Fibroblast of villous mesenchyme (primary cell): Measurements from ENCODE around the gene RNU1-4. TPM values are rescaled to one million over a fixed set of nuclear protein-coding genes. Genes with fewer than 3 reads are reported as not detected.
"Not testable (repeated sequence)": the region's sequence is repeated elsewhere in the genome, so short reads cannot be mapped to it uniquely, and the experiment has no call there.

Experiments used
- DNase-seq: peaks from one replicate; pipeline ENCODE4 v3.0.0-alpha.2; 2010; ENCODE audit warnings: low read depth
- H3K4me3 ChIP-seq: 2 replicates; pipeline ENCODE4 v1.5.1; 2011; ENCODE audit warnings: low read depth, mild to moderate bottlenecking, low read length
- total RNA-seq: library from RNA; depleted of rRNA; stranded (reverse); fragments of >200 nt; gene quantifications from 2 replicates; pipeline ENCODE4 v1.2.3, GENCODE V29; 2012

The RNU1-4 gene
- total RNA-seq, 1 donor: not detected

DNA sequence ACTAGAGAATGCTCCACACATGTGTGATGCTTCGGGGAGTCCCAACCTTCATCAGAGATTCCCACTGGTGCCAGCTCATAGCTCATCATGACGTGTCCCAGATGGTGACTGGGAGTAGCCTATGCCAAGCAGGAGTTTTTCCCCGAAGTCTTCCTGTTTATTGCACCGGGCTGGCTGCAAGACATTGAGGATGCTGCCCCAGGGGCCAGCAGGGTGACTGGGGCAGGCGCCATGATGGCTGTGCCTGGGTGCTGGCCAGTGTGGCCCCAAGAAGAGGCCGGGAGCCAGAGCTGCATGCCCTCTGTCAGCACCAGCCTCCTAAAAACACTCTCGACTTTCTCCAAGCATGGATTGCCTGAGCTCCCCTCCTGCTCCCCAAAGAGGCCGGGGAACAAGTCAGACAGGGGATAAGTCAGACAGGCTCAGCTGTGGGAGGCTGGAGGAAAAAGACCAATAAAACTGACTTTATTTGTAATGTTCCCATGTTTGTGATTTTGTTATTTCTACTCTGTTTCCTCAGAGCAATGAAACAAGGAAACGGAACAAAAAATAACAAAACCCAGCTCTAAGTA, 24.0 kb downstream of the RNU1-4 start:
- not testable (repeated sequence) for H3K4me3 ChIP-seq, DNase-seq

DNA sequence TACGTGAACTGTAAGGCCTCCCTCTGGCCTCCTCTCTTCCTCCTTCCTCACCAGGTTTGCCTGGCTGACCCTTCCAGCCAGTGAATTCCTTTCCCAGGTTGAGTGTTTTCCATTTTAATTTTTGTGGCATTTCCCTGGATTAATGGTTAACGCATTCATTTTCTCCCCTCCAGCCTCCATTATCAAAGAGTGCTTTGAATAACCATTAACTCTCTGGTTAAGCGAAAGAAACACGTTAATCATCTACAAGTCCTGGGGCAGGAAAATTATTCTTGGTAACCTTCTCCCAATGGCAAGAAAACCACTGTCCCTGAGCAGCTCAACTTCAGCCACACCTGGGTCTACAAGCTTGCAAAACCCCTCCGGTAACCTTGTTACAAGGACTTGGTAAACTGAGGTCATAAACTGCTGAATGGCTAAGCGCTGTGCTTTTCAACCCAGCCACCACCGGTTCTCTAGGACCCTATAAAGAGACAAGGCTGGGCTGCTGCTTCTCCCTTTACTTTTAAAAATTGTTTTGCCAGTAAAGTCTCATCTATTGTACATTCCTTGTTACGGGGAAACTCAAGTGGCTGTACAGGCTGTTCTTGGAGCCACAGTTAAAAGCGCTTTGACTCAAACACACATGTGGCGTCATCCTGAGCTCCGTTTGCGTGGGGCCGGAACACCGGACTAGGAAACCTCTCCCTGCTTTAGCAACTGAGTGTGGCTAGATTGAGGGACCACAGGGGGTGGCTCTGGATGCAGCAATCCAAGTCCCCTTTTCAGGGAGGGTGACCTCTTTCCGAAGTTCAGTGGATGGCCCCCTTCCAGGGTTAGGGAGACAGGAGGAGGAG, 24.7 kb downstream of the RNU1-4 start:
- not testable (repeated sequence) for H3K4me3 ChIP-seq, DNase-seq

DNA sequence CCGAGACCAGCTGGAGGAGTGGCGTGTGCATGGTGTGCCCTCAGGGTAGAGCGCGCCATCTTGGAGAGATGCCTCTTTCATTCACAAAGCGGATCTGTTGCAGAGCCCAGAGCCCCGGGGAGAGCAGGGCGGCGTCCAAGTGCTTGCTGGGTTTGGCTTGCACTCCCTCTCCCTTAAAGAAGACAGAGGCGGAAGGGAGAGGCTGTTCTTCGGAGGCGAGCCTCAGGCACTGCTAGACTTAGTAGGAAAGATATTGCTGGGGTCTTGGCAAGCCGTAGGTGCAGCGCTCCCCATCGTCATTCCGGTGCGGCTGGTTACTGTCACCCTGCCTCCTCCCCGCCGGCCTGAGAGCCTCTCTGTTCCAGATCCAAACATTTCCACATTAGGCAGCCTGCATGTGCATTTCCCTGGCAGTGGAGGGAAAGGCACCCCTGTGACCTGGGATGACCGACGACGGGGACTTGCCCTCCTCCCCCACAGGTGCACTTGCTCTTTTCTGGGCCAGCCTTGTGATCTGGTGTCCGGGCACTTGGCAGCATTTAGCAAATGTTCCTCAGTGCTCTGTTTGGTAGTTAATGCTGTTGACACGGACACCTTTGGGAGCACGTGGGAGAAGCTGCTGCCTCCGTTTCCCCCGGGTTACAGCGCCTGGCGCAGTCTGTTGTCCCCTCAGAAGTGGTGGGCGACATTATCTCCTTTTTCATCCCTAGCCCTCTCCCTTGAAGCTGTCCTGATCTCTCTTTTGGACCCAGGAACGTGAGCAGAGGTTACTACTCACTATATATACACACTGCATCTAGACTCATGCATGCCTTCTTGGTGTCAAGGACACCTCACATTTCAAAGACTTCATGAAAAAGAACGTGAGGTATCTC, 25.7 kb downstream of the RNU1-4 start:
- DNase-seq, H3K4me3 ChIP-seq: not testable (repeated sequence)

DNA sequence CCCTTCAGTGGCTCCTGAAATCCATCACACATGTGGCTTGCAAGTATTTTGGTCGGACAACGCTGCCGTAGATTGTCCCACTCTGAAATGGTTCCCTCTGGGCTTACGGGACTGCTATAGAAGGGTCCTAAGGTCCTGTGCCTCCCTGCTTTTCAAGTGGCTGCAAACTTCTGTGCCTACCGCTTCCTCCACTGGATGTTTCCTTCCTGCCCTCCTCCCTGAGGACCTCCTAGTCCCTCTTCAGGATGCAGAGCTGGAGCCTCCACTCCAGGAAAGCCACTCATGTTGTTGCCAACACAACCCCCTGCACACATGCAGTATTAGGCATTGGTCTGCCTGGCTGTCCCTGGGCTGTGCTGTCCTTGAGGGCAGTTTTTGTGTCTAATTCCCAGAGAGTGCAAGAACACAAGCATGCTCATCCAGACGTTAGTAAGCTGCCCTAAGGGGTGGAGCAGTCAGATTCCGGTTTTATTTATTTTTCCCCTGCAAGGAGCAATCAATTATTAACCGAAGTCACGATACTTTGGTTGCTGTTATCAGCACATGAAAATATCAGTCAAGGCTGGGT, 26.5 kb downstream of the RNU1-4 start:
- H3K4me3 ChIP-seq, DNase-seq: not testable (repeated sequence)

DNA sequence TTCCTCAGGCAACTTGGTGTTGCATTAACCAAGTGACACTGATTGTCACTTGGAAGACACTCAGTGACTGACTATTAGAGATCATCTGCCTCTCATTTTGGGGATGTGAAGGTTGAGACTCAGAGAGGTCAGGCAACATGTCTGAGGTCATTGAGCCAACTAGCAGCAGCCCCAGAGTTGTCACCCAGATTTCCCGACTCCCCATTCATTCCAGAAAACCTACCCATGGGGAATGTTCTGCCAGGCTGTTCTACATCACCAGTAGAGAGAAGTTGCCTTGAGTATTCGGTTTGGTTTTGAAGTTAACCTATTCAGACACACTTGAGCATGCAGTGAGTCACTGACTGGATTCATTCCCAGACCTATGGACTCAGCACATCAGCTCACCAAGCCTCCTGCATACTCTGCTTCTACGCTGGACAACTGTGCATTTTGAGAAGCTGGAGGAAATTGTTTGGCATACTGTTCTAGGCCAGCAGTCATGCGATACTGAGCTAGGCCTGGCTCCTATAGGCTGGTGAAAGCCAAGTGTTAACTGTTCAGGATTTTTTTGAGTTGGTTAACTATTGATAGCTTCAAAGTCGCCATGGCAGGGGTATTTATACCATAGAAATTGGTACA, 29.9 kb downstream of the RNU1-4 start:
- DNase-seq: peak; percentile 27
- not testable (repeated sequence) for H3K4me3 ChIP-seq

DNA sequence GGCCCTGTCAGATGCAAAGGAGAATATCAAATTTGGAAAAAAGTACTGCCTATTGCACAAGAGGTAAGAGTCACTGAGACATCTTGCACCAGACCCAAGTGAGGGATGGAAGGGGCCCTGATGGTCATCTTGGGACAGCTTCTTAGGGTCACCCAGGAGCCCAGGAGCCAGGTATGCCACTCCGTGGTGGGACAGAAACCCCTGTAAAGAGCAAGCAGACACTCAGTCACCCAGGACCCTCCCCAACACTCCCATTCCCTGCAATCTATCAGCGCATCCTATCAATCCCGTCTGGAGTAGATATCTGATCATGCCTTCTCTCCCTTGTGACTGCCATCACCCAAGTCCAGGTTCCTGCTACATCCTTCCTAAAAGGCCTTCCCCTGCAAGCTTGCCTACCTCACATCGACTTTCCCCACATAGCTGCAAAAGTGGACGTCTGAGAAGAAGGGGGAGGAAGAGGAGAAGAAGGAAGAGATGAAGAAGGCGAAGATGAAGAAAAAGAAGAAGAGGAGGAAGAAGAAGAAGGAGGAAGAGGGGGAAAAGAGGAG, 30.7 kb downstream of the RNU1-4 start:
- not testable (repeated sequence) for DNase-seq, H3K4me3 ChIP-seq

DNA sequence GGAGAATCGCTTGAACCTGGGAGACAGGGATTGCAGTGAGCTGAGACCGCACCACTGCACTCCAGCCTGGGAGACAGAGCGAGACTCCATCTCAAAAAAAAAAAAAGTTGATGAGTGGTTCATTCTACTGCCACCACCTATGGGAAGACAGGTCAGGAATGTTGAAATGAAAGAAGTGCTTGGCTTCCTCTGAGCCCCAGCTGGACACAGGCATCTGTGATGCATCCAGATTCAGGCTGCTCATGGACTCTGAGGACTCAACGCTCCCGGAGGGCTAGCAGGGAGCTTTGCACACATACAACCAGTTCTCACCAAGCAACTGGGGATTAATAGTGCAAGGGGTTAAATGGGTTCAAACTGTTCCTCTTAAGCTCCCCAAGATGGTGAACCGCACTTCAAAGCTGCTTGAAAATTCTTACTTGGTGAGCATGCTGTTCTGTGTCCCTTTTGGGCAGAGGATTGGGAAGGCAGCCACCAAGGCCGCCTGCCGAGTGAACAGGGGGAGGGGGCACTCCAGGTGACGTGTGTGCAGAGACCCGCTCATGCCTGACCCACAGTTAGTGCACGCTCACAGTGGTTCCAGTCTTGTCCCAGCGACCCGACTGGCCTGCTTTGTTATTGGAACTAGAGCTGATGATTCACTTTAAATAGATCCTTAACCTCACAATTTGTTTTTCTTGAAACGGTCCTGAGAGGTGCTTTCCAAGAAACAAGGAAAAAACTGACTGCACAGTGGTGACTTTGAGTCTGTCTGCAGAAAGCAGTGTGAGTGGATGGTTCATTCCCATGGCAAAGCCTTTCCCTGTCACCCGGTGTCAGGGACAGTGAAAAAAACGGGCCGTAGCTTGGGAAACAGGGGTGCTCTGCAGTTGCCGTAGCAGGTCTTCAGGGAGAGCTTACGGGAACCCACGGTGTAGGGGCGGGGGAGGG, 32.2 kb downstream of the RNU1-4 start:
- not testable (repeated sequence) for DNase-seq, H3K4me3 ChIP-seq

DNA sequence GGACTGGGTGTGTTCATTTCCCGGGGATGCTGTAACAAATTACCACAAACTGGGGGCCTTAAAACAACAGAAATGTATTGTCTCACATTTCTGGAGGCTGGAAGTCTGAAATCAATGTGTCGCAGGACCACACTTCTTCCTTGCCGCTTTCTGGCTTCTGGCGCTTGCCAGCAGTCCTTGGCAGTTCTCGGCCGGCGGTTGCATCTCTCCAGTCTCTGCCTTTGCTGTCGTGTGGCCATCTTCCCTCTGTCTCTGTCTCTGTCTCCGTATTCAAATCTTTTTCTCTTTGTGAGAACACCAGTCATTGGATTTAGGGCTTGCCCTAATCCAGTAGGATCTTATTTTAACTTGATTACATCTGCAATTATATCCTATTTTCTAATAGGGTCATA, 32.9 kb downstream of the RNU1-4 start:
- not testable (repeated sequence) for DNase-seq

DNA sequence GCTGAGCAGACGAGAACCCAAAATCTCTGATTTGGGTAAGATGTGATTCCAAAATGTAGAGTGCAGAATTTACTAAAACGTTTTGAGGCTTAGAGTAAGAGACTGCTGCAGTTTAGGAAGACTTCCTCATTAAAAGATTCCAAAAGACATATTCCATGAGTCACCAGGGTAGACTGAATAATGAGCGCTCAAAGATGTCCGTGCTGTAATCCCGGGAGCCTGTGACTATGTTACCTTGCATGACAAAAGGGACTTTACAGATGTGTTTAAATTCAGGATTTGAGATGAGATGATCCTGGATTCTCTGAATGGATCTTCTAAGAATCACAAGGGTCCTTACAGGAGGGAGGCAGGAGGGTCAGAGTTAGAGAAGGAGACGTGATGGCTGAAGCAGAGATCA, 33.4 kb downstream of the RNU1-4 start:
- not testable (repeated sequence) for H3K4me3 ChIP-seq

More for the DNA sequence above, 32.9 kb downstream of the RNU1-4 start:
- H3K4me3 ChIP-seq: not testable (repeated sequence)

DNA sequence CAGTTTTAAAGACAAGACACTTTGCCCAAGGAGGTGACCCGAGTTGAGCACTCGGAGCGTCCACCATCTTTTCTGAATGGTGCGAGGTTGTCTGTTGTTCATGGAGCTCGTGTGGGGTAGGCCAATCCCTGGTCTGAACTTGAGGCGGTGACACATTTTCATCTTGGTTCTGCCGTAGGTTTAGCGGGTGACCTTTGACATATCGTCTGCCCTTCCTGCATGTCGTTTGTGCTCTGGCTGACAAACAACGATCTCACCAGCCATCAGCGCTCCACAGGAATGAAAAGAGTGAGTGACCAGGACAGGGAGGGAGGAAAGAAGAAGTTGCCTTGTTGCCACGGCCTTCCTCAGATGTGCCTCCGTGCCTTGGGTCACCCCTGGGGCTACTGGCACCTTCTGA, 34.5 kb downstream of the RNU1-4 start:
- not testable (repeated sequence) for DNase-seq, H3K4me3 ChIP-seq

More for the DNA sequence above, 33.4 kb downstream of the RNU1-4 start:
- not testable (repeated sequence) for DNase-seq

DNA sequence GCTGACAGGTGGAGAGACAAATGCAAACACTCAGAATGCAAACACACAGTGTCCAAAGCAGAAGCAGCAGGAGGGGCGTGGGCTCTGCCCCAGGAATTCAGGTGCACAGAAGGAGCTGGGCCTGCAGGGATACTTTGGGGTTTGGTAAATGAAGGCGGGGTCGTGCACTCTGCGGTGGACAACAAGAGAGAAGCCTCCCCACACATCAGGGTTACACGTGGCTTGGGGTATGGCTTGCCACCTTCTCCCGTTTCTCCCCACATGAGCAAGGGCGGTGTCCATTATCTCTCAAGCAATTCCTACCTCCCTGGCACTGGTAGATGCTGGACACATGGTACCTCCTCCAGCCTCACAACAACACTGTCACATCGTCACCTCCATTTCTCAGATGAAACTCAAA, 35.0 kb downstream of the RNU1-4 start:
- DNase-seq, H3K4me3 ChIP-seq: not testable (repeated sequence)

DNA sequence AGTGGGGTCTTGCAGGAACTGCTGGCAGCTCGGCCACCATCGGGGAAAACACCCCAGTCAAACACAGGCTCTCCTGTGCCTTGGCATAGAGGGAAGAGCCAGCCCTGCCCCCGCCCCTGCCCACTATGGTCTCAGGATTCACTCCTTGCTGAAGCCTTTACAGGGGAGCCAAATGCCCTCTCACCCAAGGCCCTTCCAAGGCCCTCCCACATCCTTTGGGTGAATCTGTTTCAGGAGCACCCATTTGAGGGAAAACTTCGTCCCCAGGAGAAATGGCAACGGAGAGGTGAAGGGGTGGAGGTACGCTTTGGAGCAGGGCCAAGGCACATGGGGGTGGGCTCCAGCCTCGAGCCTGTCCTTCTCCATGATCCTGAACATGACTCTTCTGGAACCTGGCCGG, 35.9 kb downstream of the RNU1-4 start:
- H3K4me3 ChIP-seq, DNase-seq: not testable (repeated sequence)

DNA sequence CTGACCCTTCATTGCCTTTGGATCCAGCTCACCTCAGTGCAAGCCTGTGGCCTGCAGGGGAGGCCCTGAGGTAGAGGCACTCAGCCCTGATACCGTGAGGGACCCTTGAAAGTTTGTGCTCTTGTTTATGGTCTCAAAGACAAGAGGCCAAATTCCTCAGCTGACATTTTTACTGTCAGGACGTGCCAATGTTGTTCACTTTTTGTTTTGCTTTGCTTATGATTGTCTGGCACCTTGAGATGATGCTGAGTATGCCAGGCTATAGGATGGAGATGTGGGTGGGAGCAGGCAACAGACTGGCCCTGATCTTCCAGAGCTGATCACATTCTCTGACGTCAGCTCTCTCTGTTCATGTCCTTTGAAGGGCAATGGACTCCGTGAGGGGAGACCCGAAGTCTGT, 36.5 kb downstream of the RNU1-4 start:
- not testable (repeated sequence) for H3K4me3 ChIP-seq, DNase-seq

DNA sequence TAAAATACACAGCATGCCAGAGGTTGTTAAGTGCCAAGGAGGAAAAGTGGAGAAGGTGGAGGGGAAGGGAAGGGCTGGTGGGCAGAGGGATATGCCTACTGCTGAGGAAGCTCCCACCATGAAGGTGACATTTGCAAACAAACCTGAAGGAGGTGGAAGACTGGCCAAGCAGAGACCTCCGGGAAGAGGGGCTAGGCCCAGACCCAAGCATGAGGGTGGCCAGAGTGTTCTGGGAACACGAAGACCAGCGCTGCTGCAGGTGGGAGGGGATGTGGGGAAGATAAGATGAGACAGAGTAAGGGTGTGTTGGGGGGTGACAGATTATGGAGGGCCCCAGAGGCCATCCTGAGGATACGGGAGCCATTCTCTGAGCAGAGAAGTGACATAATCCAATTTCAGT, 37.5 kb downstream of the RNU1-4 start:
- not testable (repeated sequence) for H3K4me3 ChIP-seq, DNase-seq

DNA sequence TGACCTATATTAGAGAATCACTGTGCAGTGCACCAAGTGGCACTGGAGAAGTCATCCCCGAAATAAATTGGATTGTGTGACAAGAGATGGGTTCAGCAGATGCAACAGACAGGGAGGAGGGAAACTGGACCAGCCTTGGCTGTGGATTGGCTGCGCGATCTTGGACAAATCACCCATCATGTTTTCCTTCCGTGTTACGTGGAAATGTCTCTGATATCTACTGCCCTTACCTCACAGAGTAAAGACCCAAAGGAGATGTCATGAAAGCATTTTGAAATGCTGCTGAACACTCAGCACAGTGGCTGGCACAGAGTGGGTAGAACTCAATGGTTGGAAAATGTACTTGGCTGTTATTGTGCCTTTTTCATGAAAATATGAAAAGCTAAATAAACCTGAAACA, 39.2 kb downstream of the RNU1-4 start:
- not testable (repeated sequence) for H3K4me3 ChIP-seq, DNase-seq

DNA sequence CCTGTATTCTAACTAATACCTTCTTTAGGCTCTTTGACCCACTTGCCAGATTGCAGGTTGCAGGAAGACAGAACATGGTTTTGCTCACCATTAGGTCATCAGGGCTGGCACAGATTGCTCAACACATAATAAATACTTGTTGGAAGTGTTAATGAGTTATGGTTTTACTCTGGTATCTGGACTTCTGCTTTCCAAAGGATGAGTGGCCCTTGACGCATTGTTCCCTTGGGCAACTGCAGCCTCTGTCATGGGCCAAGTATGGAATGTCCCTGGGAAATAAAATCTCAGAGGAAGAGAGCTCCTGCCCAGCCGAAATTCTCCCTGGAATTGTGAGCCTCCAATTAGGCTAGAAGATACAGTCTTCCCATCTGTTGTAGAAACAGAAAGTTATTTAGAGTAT, 40.7 kb downstream of the RNU1-4 start:
- DNase-seq, H3K4me3 ChIP-seq: not testable (repeated sequence)

DNA sequence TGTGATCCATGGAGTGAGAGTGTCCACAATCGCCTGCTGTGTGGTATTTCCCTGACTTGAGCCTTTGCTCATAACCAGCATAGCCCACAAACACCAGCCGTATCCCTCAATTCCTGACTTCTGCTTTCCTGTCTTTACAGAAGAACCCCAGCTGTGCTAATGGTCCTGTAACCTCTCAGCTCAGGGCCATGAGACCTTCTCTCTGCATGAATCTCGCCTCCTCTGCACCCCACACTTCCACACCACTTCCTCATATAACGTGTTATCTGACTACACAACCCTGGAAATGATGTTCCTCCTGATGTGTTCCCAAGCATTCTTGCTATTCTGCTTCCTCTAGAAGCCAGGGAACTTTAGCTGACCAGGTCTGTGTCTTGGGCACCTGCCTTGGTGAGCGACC, 41.3 kb downstream of the RNU1-4 start:
- not testable (repeated sequence) for H3K4me3 ChIP-seq, DNase-seq
